Lower lobe of right lung (tissue), 2 donors: ENCODE measurements around the gene CCDC85A. TPM values are rescaled to one million over a fixed set of nuclear protein-coding genes. Genes with fewer than 3 reads are reported as not detected.

ENCODE experiments used
- ATAC-seq, 2 donors: fragments of 200-7000 bp; cut with Tn5 transposase; one replicate each; pipeline ENCODE4 v1.9.1; 2020 to 2022; ENCODE audit warnings: mild to moderate bottlenecking in 2 of 2, moderate library complexity in 2 of 2
- DNase-seq: peaks from one replicate; pipeline ENCODE4 v3.0.0-alpha.2; 2020
- H3K27ac ChIP-seq: fragments of 200-600 bp; one replicate; pipeline ENCODE4 v1.8.0; 2022
- H3K27me3 ChIP-seq: fragments of 200-600 bp; one replicate; pipeline ENCODE4 v1.8.0; 2022; ENCODE audit warnings: low read depth
- H3K36me3 ChIP-seq: fragments of 200-600 bp; one replicate; pipeline ENCODE4 v1.8.0; 2022; ENCODE audit warnings: mild to moderate bottlenecking
- H3K4me1 ChIP-seq: fragments of 200-600 bp; one replicate; pipeline ENCODE4 v1.8.0; 2022
- H3K4me3 ChIP-seq: fragments of 200-600 bp; one replicate; pipeline ENCODE4 v1.8.0; 2022; ENCODE audit warnings: mild to moderate bottlenecking
- H3K9me3 ChIP-seq: fragments of 200-600 bp; one replicate; pipeline ENCODE4 v1.8.0; 2022
- CTCF ChIP-seq: fragments of 200-600 bp; IDR thresholded peaks from one replicate; pipeline ENCODE4 v1.8.0; 2022; ENCODE audit warnings: antibody characterized with exemption, mild to moderate bottlenecking
- intact Hi-C: fragments of 100-400 bp; cut with DNase I; formaldehyde crosslinking; loops from one replicate; pipeline ENCODE4 v1.11.0; 2022
- total RNA-seq: library from RNA; stranded (reverse); fragmentation: NEBNext Ultra II Directional; extraction: Animal tissue kit (Norgen Biotek cat#: 25700); gene quantifications from one replicate; pipeline ENCODE4 v1.2.1, GENCODE V29; 2021
- donor health status: DM: no; HTN: yes; CAD: no; lungs with severe emphysema.

CCDC85A gene
- total RNA-seq, 1 donor from 2014 or later: 17.0 TPM

DNA sequence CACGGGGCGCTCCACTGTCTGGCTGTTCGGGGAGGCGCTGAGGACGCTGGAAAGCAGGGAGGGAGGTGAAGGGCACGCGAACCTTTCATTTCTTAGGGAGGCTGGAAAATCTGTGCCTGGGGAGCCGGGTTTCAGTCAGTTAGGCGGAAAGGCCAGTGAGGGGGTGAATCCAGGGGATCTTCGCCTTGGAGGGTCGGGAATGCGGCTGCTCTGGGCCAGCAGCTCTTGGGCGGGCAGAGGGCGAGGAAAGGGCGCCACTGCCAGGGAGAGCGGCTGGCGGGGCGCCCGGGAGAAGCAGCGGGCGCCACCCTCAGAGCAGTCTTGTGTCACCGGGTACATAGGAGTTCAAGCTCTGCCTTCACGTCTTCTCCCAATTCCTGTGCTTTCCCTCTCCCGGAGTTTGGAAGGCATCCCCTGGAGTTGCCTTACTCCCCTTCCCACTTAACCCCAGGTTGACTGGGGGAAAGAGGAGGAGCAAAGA lies 1.4 kb downstream of the CCDC85A start:
- H3K27me3 ChIP-seq: peaks cover 25% of the 10 kb centered on the region
- peak overlapping the region; percentile 75 for H3K4me3 ChIP-seq
- intact Hi-C loops: no loop called here
- H3K9me3 ChIP-seq: no peaks in the 10 kb centered on the region
- H3K4me1 ChIP-seq: peaks cover 16% of the 10 kb centered on the region
- peak overlapping the region; percentile 79 for H3K27ac ChIP-seq
- TF ChIP-seq CTCF: no peak
- no peak for DNase-seq
- H3K36me3 ChIP-seq: no peaks in the 10 kb centered on the region
- peak; percentile 47 to 58 for ATAC-seq

DNA sequence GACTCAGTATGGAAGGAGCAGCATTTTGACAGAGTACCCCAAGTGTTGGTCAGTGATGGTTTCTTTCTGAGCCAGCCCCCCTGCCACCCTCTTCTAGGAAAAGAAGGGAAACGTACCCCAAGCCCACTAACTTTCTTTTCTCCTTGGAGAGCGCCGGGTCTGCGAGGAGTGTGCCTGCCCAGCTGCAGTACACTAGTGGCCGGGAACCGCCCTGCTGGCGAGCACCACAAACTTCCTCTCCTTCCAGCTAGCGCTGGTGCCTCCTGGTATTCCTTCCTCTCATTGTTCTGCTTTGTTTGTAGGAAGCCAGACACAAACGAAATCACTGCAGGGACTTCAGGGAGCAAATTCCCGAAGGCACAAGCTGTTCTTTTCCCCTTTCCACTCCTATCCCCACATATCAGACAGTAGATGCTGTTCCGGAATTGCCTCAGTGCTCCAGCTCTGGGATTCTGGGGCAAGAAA lies 1.8 kb downstream of the CCDC85A start:
- Histone ChIP-seq H3K27ac (peak overlapping the region; percentile 79), H3K4me3 (peak overlapping the region; percentile 75), H3K27me3 (peaks cover 25% of the 10 kb centered on the region), H3K4me1 (peaks cover 16% of the 10 kb centered on the region), H3K9me3 (no peaks in the 10 kb centered on the region), H3K36me3 (no peaks in the 10 kb centered on the region)
- TF ChIP-seq CTCF: no peak
- peak; percentile 52 to 64 for ATAC-seq
- DNase-seq: peak; percentile 53
- intact Hi-C loops: no loop called here

DNA sequence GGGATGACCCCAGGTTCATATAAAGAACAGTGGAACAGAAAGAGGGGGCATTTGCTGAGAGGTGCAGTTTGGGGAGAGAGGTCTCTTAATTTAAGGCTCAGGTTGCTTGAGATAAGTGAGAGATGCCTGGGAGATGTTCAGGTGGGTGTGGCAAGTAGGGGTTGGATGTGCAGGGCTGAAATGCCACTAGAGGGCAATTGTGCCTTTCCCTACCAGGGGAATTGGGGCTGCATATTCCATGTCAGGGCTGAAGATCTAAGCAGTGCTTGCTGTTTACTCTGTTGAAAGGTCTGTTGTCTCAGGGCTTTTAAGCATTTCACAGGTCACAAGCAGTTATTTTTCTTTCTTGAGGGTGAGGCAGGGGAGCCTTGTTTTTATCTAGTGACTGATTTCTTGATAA lies 7.8 kb downstream of the CCDC85A start:
- ATAC-seq (peak; percentile 61 to 83), DNase-seq (no peak)
- H3K4me3 ChIP-seq: no peak overlapping the region
- peak; percentile 47 for TF ChIP-seq CTCF
- H3K27me3 ChIP-seq: peaks cover 3% of the 10 kb centered on the region
- intact Hi-C loops: no loop called here
- peaks cover 6% of the 10 kb centered on the region for H3K36me3 ChIP-seq
- H3K4me1 ChIP-seq: no peaks in the 10 kb centered on the region
- H3K27ac ChIP-seq: no peak overlapping the region
- no peaks in the 10 kb centered on the region for H3K9me3 ChIP-seq

- H3K4me1 ChIP-seq: no peaks in the 10 kb centered on the region
- no peak overlapping the region for H3K27ac ChIP-seq
- intact Hi-C loops: no loop called here
- TF ChIP-seq CTCF: no peak
- no peaks in the 10 kb centered on the region for H3K9me3 ChIP-seq
- no peak overlapping the region for H3K4me3 ChIP-seq
- DNase-seq: no peak
- H3K36me3 ChIP-seq: peaks cover 6% of the 10 kb centered on the region
- H3K27me3 ChIP-seq: no peaks in the 10 kb centered on the region
- ATAC-seq: peak; percentile 17 to 25
Observed at GRCh38 chr2:56192664-56193305, 9.0 kb downstream of the CCDC85A start.

DNA sequence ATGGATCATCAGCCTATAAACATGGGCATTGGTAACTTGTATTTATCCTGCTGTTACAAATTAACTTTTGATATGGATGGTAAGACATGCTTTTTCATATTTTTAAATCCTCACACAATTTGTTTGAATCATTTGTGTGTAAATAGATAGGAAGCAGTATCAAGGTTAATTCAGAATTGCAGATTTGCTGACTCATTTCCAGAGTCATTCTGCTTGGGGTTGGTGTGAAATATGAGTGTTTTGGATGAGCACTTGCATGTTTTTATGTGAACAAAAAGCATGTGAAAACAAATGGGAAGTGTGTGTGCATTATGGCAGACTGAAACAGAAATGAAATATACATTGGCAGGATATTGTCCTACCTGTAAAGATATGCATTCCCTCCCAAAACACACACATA lies 11.8 kb downstream of the CCDC85A start:
- intact Hi-C loops: no loop called here
- H3K27ac ChIP-seq: no peak overlapping the region

More for the DNA sequence above, 11.8 kb downstream of the CCDC85A start:
- H3K27me3 ChIP-seq: no peaks in the 10 kb centered on the region
- H3K36me3 ChIP-seq: peaks cover 6% of the 10 kb centered on the region
- no peak for TF ChIP-seq CTCF
- no peaks in the 10 kb centered on the region for H3K4me1 ChIP-seq
- DNase-seq (no peak), ATAC-seq (no peak)
- no peaks in the 10 kb centered on the region for H3K9me3 ChIP-seq
- no peak overlapping the region for H3K4me3 ChIP-seq
